Activated naive CD4-positive, alpha-beta T cell (primary cell): ENCODE data around the gene PSMD10.

Experiments used
- DNase-seq, 4 experiments: peaks; one replicate each; lab custom pipeline; 2025; lab: John Stamatoyannopoulos, UW

The PSMD10 gene

GRCh38 chrX:108072746-108073145, 18.6 kb downstream of the PSMD10 start:
- no peak for DNase-seq

DNA sequence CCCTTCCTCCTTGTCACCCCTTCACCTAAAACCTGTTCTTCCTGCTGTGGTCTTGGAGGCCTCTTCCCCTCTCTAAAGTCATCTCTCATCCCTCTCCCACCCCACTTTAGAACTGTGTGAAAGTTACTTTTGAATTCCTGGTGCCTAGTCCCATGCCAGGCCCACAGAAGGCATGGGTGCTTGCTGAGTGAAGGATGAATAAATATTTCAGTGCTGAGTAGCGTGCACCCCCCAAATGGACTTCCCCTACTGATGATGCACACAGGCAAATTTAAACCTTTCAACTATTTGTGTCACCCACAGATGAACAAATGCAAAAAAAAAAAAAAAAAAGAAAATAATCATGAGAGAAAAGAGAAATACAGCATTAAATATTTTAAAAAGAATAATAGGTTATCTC, 19.8 kb downstream of the PSMD10 start:
- DNase-seq: no peak

DNA sequence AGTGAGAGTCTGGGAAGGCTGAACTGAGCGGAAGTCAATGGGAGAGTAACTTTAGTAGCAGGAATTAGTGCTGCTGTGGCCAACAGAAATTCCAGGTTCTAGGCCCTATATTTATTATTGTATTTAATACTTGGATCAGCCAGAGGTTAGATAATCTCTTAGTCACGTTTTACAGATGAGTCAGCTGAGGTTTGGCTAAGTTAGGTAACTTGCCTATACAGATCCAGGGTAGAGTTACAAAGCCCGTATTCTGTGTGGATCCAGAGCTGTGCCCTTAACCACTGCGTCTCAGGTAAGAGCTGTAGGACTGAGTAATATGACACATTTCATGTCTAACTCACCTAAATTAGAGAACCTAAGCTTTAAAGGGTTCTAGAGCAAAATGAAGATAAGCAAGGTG, 20.5 kb downstream of the PSMD10 start:
- no peak for DNase-seq

DNA sequence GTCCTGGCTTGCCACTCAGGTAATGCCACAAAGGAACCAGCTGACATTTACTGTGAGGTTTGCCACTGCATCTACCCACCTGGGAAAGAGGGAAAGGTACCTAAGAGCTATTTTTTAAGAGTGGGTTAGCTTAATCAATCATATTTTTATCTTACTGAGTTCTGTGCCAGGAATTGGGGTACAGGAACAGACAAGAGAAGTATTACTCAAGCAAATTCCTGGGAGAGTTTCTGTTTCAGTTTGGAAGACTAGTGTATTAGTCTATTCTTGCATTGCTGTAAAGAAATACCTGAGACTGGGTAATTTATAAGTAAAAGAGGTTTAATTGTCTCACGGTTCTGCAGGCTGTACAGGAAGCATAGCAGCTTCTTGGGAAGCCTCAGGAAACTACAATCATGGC, 23.2 kb downstream of the PSMD10 start:
- DNase-seq: no peak

- DNase-seq: no peak
Observed at GRCh38 chrX:108064613-108065012, 26.7 kb downstream of the PSMD10 start.

- no peak for DNase-seq
Observed at GRCh38 chrX:108064001-108064400, 27.3 kb downstream of the PSMD10 start.

- no peak for DNase-seq
Observed at GRCh38 chrX:108059801-108060200, 31.5 kb downstream of the PSMD10 start.

DNA sequence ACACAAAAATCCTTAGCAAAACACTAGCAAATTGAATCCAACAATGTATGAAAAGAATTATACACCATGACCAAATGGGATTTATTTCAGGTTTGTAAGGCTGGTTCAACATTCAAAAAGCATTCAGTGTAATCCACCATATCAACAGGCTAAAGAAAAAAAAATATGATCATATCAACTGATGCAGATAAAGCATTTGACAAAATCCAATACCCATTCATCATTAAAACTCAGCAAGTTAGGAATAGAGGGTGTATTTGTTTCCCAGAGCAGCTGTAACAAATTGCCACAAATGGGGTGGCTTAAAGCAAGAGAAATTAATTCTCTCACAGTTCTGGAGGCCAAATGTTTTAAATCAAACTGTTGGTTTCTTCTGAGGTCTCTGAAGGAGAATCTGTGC, 35.8 kb downstream of the PSMD10 start:
- DNase-seq: no peak

DNA sequence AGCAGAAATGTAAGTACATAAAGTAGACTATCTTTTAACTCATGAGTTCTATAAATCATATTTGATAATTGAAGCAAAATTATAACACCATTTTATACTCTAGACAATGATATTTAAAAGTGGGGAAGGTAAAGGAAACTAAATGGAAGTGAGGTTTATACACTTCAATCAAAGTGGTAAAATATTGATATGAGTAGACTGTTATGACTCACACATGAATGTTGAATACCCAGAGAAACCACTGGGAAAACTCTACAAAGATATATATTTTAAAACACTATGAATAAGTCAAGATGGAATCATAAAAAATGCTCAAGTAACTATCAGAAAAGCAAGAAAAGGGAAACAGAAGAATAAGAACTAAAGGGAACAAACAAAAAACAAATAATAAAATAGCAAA, 38.1 kb downstream of the PSMD10 start:
- DNase-seq: no peak

DNA sequence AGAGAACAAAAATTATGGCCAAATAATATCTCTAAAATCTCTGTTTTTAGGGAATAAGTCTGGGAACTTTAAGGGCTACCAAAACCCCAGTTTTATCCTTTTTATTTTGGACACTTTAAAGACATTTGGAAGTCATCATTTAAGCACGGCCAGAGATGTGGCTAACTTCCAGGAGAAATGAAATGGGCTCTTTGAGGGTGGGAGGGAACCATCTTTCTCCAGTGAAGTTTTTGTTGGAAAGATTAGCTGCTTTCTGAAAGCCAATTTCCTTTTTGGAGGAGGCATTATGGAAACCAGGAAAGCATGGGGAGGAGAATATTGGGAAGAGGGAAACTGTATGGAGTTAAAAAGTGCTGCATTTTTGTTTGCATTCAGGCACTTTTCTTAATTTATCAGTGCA, 41.7 kb downstream of the PSMD10 start:
- DNase-seq: no peak

- DNase-seq: no peak
Observed at GRCh38 chrX:108044554-108045256, 46.6 kb downstream of the PSMD10 start, which contains the start of gene VSIG1. Gene VSIG1, plus strand, starts transcription at chrX:108045065. Its CDS starts 66 bp downstream, at chrX:108045131.

DNA sequence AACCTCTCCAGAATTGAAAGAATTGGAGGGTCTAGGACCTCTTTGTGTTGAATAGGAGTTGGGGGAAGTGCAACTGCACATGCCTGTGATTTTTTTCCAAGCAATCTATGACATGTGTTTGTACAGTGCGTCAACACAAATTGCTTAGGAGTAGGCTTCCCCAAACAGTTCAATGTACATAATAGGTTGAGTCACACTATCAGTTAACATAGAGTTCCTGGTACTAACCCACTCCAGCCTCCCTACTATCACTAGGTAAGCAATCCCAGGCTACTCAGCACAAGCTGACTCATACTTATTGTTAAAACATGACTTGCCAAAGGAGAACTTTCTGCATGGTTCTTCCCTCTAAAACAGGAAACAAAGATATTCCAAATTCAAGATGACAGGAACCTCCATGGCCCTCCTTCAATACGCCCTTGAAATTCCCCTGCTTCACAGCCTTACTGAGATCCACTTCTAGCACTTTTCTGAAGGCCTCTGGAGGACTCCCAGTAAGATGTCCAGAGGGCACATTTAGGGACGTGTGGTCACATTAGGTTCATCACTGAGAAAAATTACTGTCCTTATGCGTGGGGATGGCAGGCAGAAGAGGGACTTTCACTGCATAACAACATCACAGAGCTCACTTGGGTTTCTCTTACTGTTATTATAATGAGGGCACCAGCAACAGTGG, 54.9 kb downstream of the PSMD10 start:
- DNase-seq: no peak

DNA sequence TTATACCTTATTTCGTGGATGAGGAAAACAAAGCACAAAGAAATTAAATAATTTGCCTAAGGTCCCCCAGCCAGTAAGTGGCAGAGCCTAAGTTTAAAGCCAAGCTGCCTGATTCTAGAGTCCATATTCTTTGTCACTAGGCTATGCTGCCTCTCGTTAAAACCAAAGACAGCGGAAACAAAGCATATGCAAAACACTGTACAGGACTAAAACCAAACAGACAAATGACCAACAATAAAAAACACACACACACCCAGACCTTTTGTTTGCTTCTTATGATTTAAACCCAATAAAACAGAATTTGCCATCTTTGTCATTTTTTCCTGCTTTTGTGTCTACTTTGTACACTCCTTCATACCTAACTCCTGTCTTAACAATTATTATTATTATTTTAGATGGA, 56.6 kb downstream of the PSMD10 start:
- DNase-seq: no peak
